Measurements from ENCODE around the gene FGF23. TPM values are rescaled to one million over a fixed set of nuclear protein-coding genes. Genes with fewer than 3 reads are reported as not detected.

The FGF23 gene
- total RNA-seq, 3 donors from 2014 or later (not counting 1 experiment from before 2014, with no cell fraction given) = not detected

- no peaks in the 10 kb centered on the region for H3K9me3 Mint-ChIP-seq
- H3K9me3 ChIP-seq (ENCODE audit: control insufficient read depth, insufficient read depth, low read length) = no peaks in the 10 kb centered on the region
- intact Hi-C loops (cut with micrococcal nuclease) = no loop called here
- H3K4me3 ChIP-seq (ENCODE audit: low read length) = no peak overlapping the region
- H3K36me3 ChIP-seq (ENCODE audit: control insufficient read depth, insufficient read depth, low read length) = no peaks in the 10 kb centered on the region
- no peak overlapping the region for H3K27ac Mint-ChIP-seq
- H3K4me1 Mint-ChIP-seq = peaks cover 7 to 10% of the 10 kb centered on the region in 2 donors
- H3K4me1 ChIP-seq (ENCODE audit: control insufficient read depth, insufficient read depth, low read length) = peaks cover 9% of the 10 kb centered on the region
- H3K36me3 Mint-ChIP-seq = no peaks in the 10 kb centered on the region
- H3K4me3 Mint-ChIP-seq = no peak overlapping the region
- H3K27me3 Mint-ChIP-seq (ENCODE audit: low read depth in 2 of 2) = peaks cover 0 to 3% of the 10 kb centered on the region in 2 donors
- no peak for ATAC-seq
- WGBS (ENCODE audit: insufficient coverage) = 100% methylated on average over 1 of the region's 1 CpG
- H3K27me3 ChIP-seq (ENCODE audit: control insufficient read depth, insufficient read depth, low read length) = no peaks in the 10 kb centered on the region
- DNase-seq = no peak
- H3K27ac ChIP-seq (ENCODE audit: low read length) = no peak overlapping the region
- TF ChIP-seq CTCF (IDR thresholded peaks at IDR 0.05) = no peak
Observed at GRCh38 chr12:4388032-4388431, 8.5 kb upstream of the FGF23 start.

GRCh38 chr12:4387607-4388006 lies 8.1 kb upstream of the FGF23 start:
- no peaks in the 10 kb centered on the region for H3K27me3 ChIP-seq (ENCODE audit: control insufficient read depth, insufficient read depth, low read length)
- H3K4me3 ChIP-seq (ENCODE audit: low read length) = no peak overlapping the region
- peaks cover 7% of the 10 kb centered on the region for H3K4me1 ChIP-seq (ENCODE audit: control insufficient read depth, insufficient read depth, low read length)
- no peak for TF ChIP-seq CTCF (IDR thresholded peaks at IDR 0.05)
- no peak for DNase-seq
- H3K4me3 Mint-ChIP-seq = no peak overlapping the region
- H3K27ac ChIP-seq (ENCODE audit: low read length) = no peak overlapping the region
- peaks cover 3 to 9% of the 10 kb centered on the region in 2 donors for H3K4me1 Mint-ChIP-seq
- H3K9me3 Mint-ChIP-seq = no peaks in the 10 kb centered on the region
- no peak overlapping the region for H3K27ac Mint-ChIP-seq
- intact Hi-C loops (cut with micrococcal nuclease) = no loop called here
- H3K36me3 Mint-ChIP-seq = no peaks in the 10 kb centered on the region
- H3K27me3 Mint-ChIP-seq (ENCODE audit: low read depth in 2 of 2) = peaks cover 0 to 4% of the 10 kb centered on the region in 2 donors
- no peaks in the 10 kb centered on the region for H3K36me3 ChIP-seq (ENCODE audit: control insufficient read depth, insufficient read depth, low read length)
- 89% methylated on average over 3 of the region's 5 CpGs for WGBS (ENCODE audit: insufficient coverage)
- ATAC-seq = no peak
- H3K9me3 ChIP-seq (ENCODE audit: control insufficient read depth, insufficient read depth, low read length) = no peaks in the 10 kb centered on the region

GRCh38 chr12:4386801-4387200 lies 7.3 kb upstream of the FGF23 start:
- TF ChIP-seq CTCF (IDR thresholded peaks at IDR 0.05) = no peak
- DNase-seq = no peak
- Mint-ChIP-seq H3K36me3 (no peaks in the 10 kb centered on the region), H3K4me1 (peaks cover 0 to 1% of the 10 kb centered on the region in 2 donors), H3K9me3 (no peaks in the 10 kb centered on the region), H3K4me3 (no peak overlapping the region), H3K27ac (no peak overlapping the region), H3K27me3 (ENCODE audit: low read depth in 2 of 2) (peaks cover 0 to 9% of the 10 kb centered on the region in 2 donors)
- Histone ChIP-seq H3K27me3 (ENCODE audit: control insufficient read depth, insufficient read depth, low read length) (no peaks in the 10 kb centered on the region), H3K9me3 (ENCODE audit: control insufficient read depth, insufficient read depth, low read length) (no peaks in the 10 kb centered on the region), H3K36me3 (ENCODE audit: control insufficient read depth, insufficient read depth, low read length) (no peaks in the 10 kb centered on the region), H3K27ac (ENCODE audit: low read length) (no peak overlapping the region), H3K4me1 (ENCODE audit: control insufficient read depth, insufficient read depth, low read length) (no peaks in the 10 kb centered on the region), H3K4me3 (ENCODE audit: low read length) (no peak overlapping the region)
- WGBS (ENCODE audit: insufficient coverage) = 82% methylated on average over 4 of the region's 4 CpGs
- intact Hi-C loops (cut with micrococcal nuclease) = no loop called here
- ATAC-seq = no peak

GRCh38 chr12:4383304-4383865 lies 3.9 kb upstream of the FGF23 start:
- H3K36me3 ChIP-seq (ENCODE audit: control insufficient read depth, insufficient read depth, low read length) = no peaks in the 10 kb centered on the region
- no peak overlapping the region for H3K4me3 ChIP-seq (ENCODE audit: low read length)
- intact Hi-C loops (cut with micrococcal nuclease) = no loop called here
- H3K36me3 Mint-ChIP-seq = no peaks in the 10 kb centered on the region
- no peaks in the 10 kb centered on the region for H3K4me1 Mint-ChIP-seq
- H3K9me3 ChIP-seq (ENCODE audit: control insufficient read depth, insufficient read depth, low read length) = no peaks in the 10 kb centered on the region
- 78% methylated on average over 8 of the region's 8 CpGs for WGBS (ENCODE audit: insufficient coverage)
- DNase-seq (no peak), ATAC-seq (no peak)
- H3K27ac ChIP-seq (ENCODE audit: low read length) = no peak overlapping the region
- H3K27ac Mint-ChIP-seq = no peak overlapping the region
- no peak overlapping the region for H3K4me3 Mint-ChIP-seq
- no peaks in the 10 kb centered on the region for H3K27me3 ChIP-seq (ENCODE audit: control insufficient read depth, insufficient read depth, low read length)
- no peaks in the 10 kb centered on the region for H3K4me1 ChIP-seq (ENCODE audit: control insufficient read depth, insufficient read depth, low read length)
- no peak for TF ChIP-seq CTCF (IDR thresholded peaks at IDR 0.05)
- H3K27me3 Mint-ChIP-seq (ENCODE audit: low read depth in 2 of 2) = peaks cover 13 to 23% of the 10 kb centered on the region in 2 donors
- H3K9me3 Mint-ChIP-seq = no peaks in the 10 kb centered on the region
